NCI-H146 treated with DMSO at 0.1 percent for 48 hours (cell line): ENCODE results near the gene ERN1.
"Not testable (repeated sequence)": the region's sequence is repeated elsewhere in the genome, so short reads cannot be mapped to it uniquely, and the experiment has no call there.

Experiments
- DNase-seq: peaks from one replicate; lab custom pipeline; 2025; ENCODE audit not compliant: unreplicated experiment; lab: John Stamatoyannopoulos, UW

The ERN1 gene

GRCh38 chr17:64007089-64007837 is 122.7 kb downstream of the ERN1 start:
- DNase-seq: not testable (repeated sequence)

GRCh38 chr17:64006361-64007088 is 123.4 kb downstream of the ERN1 start:
- DNase-seq: no peak

DNA sequence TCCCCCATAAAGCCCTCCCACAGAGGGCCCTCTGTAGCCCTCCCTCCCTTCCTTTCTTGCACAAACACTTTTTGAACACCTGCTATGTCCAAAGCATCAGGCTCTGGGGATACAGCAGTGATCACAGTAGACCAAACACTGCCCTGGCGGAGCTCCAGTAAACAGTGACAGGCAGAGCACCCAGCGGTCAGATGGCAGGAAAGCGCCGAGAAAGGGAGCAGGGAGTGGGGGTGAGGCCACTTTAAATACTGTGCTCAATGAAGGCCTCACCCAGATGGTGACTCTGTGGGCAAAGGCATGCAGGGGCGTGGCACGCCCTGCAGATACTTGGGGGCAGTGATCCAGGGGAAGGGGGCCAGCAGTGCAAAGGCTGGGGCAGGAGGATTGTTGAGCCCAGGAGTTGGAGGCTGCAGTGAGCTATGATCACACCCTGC is 124.2 kb downstream of the ERN1 start:
- peak; percentile 58 for DNase-seq

GRCh38 chr17:64004903-64005733 is 124.8 kb downstream of the ERN1 start:
- DNase-seq: no peak

DNA sequence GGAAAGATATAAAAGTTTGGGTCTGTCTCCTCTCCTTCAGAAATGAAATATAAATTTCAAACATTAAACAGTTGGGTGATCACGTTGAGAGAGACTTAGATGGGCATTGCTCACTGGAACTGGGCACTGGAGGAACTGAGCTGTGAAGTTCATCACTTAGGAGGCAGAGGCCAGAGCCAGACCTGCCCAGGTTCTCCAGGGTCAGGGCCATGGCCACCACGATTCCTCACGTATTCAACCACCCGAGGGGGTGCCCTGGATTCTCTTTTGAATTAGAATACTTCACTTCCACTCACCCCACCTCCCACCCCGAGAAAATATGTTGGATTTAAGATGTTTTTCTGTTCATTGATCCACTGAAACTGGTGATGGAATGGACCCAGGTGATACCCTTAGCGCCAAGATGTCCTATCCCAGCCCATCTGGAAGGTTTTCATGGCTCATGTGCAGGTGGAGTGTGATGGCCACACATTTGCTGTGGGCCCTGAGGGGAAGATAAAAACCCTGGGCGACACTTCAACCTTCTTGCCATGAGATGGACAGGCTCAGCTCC is 125.7 kb downstream of the ERN1 start:
- DNase-seq: no peak

GRCh38 chr17:64003526-64004121 is 126.3 kb downstream of the ERN1 start:
- no peak for DNase-seq

DNA sequence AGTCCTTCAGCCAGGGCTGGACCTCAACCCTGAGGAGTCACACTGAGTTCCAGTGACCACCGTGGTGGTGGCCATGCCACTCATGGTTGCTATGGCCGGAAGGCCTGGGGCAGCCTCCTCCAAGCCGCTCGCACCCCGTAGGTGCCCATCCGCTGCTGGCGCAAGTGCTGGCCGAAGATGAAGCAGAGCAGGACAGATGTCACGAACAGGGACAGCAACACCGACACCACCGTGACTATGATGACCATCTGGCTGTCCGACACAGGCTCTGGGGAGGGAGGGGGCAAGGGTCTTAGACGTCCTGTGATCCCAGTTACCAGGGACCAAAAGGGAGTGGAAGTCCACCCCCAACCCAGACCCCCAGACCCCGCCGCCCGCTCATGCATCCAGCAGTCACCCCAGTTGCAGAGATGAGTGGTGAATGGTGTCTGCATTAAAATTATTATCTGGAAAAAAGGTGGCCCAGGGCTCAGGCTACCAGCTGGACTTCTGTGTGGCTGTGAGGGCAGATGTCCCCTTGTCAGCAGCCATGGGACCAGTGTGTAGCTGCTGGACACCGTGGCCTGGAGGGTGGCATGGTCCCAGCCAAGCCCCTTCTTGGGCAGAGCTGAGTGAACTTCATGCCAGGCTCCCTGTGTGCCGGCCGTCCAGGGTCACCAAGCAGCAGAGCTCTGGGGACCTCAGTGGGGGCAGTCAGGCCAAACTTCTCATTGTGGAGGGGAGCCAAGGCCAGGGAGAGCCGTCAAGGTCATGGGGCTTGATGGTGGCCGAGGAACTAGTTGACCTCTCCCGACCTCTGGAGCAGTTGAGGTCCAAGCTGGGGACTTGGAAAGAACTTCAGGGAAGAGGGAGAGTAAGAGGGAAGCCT is 127.1 kb downstream of the ERN1 start:
- no peak for DNase-seq

DNA sequence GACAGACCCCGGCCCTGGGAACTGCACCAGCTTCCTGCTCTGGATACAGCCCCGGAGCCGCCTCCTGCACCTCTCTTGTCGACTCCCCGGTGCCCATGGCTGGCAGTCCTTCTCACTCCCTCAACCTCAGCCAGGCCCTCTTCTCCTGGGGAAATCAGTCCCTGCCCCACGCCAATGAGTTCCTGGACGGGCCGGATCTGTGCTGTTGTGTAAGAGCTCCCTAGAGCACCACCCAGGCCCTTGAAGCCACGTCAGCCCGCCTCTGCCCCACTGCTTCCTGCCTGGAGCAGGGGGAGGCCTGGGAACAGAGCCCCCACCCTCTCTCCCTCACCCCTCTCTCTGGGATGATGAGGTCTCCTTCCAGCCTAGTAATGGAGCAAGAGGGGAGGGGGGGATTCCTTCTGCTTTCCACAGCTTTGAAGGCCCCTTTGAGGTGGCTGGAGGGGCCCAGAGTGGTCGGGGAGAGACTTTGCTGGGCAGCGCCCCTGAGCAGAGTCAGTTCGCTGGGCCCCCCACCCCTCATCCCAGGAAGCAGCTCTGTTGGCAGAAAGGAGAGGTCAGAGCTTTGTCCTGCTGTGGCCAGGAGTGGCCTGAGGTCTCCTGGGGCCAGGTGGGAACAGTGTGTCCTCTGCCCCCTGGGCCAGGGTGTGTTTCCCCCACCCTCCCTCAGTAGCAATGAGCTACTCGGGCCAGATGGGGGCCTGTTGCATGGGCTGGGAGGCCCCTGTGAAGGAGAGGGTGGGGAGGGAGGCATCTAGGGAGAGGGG is 128.0 kb downstream of the ERN1 start:
- DNase-seq: no peak

- DNase-seq: no peak
Observed at GRCh38 chr17:64001091-64001579, 128.8 kb downstream of the ERN1 start.

GRCh38 chr17:63999680-64000531 is 130.0 kb downstream of the ERN1 start:
- no peak for DNase-seq

DNA sequence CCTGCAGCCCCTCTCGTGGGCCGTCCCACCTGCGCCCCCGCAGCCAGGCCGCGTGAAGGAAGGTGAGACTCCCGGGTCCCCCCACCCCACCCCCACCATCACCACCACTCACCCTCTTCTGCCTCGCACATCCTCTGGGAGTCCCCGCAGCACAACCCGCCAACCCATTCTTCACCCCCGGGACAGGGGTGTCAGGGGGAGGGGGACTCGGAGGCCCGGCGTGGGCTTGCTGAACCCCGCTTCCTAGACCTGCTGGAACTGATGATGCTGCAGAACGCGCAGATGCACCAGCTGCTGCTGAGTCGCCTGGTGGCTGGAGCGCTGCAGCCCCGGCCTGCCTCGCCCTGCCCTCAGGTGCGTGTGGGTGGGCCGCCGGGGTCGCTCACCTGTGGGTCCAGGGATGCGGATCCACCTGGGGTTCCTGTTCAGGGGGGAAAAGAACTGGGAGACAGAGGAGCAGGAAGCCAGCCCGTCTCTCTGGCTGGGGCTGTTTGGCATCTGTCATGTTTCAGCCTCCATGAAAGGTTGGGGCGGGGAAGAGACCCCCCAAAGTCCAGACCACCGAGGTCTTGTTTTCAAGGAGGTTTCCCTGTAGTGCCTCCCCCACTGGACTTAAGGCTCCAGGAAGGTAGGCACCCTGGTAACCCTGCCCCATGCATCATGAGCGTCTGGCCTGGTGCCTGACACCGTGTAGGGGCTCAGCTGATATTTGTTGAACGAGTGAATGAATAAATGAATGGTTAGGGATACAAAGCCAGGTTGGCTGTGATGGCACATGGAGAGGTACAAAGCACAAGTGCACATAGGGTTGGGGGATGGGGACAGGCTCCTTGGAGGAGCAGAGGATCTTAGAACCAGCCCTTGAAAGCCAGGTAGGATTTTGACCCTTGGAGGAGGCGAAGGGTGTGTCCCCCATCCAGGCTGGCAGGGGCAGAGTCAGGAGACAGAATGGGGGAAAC is 130.9 kb downstream of the ERN1 start:
- no peak for DNase-seq

DNA sequence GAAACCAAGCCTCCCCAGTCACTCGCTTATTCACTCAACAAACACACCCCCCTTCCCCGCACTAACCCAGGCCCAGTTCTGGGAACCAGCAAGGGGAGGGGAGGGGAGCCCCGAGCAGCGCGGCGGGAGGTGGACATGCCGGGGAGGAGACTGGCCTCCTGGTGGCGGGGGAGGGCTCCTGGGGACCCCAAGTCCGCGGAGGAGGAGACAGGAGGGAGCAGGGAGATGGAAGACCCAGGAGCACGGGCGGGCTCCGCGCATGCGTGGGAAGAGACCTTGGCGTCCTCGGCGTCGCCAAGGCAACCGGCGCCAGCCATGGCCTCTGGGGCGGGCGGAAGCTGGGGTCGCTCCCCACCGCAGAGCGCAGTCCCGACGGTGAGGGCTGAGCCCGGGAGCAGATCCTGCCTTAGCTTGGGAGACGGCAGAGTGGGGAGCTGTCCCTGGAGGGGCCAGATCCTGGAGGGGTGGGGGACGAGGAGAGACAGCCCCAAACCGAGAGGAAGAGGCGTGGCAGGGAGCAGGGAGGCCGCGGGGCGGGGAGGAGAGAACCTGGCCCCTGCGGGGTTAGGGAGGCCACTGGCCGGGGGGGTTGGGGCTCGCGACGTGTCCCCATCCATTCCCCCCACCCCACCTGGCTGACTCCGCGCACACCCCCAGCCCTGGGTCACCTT is 131.8 kb downstream of the ERN1 start, which contains the start of gene PRR29:
Gene PRR29 (plus strand): TSS at position 302 of the 671 bp plus-strand sequence. CDS start 14 bp downstream, at position 316.
- peak; percentile 47 for DNase-seq

- no peak for DNase-seq
Observed at GRCh38 chr17:63997341-63998048, 132.4 kb downstream of the ERN1 start.

- DNase-seq: no peak
Observed at GRCh38 chr17:63996430-63997182, 133.3 kb downstream of the ERN1 start.

DNA sequence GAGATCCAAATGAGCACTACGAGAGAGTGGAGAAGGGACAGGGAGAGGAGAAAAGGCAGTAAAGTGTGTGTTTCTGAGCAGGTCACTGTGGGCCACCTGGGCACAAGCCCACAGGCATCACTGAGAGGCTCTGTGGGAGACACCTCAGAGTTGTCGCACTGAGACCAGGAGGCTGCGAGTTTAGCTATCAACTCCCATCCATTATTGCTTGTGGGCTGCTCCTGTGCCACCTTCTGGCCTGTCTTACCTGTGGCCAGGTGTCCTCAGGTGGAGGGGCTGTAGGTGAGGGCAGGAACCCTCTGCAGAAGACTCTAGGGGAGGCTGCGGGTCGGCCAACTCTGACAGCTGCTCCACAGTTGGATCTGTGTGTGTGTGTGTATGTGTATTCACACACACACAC is 134.3 kb downstream of the ERN1 start:
- no peak for DNase-seq
